ENCODE data around the gene PTPRT.

Gene PTPRT

DNA sequence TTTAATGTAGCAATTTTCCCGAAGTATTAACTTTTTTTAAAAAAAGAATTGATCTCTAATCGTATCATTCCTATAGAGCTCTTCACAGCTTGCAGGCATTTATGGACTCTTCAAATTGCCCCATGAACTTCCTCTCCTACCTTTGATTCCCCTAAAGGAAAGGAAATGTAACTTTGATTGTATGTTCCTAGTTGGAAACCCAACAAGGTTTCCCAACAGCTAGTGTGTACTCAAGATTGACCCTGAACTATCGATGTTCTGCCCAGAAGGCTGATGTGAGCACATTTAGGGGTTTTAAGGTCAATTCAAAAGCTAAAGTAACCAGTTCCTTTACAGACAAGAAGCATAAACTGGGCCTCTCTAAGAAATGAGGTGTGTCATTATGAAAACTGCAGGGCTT, 491.7 kb downstream of the PTPRT start:
- DNase-seq: no peak

DNA sequence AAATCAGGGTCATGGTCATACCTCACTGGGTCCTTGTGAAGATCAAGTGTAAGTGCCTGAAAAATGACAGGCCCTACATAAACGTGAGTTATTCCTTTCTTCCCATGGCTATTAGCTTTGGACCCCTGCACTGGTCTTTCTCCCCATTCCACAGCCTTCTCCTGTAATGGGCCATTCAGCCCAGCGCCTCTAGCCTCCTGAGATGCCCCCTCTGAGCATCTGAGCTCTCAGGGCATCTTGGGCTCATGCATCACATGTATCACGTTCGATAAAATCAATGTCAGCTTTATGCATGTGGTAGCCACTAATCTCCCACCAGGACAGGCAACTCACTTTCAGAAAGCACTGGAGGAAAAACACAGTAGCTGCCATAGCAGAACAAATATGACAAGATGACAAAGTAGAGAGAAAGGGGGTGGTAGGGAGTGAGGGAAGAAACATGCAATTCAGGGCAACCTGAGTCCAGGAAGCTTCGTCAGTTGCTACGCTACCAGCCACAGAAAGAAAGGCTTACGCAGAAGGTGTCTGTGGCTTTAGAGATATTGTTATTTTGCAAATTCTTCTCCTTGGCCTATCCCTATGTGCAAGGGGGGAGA, 498.8 kb downstream of the PTPRT start:
- no peak for DNase-seq

DNA sequence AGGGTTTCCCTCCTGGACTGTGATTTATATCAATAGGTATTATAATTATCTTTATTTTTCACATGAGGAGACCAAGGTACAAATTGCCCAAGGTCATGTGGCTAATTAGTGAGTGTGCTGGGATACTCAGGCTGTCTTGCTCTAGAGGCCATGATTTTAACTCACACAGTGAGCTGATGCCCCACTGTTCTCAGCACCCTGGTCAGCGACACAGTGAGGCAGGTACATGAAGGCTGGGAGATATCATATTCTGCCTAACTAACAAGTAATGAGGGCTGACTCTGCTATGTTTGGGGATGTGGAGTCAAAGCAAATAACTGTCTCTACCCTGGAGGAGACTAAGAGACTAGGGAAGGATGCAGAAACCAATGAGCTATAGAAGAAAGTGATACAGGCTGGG, 501.1 kb downstream of the PTPRT start:
- DNase-seq: no peak

DNA sequence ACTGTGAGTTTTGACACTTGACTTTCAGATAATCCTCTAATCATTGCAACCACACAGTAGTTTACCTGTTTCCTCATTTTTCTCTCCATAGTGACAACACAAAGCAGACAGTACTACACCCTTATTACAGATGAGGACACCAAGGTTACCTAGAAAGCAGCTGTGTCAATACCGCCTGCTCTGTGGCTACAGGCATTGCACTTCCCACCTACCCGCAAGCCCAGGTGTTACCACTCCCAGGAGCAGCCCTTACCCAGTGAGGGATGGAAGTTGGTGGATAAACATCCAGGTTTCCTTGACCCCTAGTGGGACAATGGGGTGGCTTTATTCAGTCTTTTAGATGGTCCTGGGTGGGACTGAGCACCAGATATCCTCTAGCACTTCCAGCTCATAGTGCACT, 503.6 kb downstream of the PTPRT start:
- DNase-seq: no peak

DNA sequence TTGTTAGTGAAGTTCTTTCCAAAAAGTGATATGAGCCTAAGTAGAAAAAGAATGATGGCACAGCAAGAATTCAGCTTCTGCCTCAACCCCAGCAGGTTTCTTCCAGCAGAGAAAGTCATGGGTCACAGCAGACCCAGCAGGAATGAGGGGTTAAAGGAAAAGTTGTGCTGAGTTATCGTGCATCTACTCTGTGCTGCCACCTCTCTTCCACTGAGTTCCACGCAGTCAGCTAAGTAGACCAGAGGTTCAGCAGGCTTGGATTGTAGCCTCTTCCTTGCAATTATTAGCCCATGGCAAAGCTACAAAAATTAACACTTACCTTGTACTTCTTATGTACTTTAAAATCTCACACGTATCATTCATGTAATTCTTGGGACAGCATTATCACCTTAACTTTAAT, 510.8 kb downstream of the PTPRT start:
- no peak for DNase-seq

DNA sequence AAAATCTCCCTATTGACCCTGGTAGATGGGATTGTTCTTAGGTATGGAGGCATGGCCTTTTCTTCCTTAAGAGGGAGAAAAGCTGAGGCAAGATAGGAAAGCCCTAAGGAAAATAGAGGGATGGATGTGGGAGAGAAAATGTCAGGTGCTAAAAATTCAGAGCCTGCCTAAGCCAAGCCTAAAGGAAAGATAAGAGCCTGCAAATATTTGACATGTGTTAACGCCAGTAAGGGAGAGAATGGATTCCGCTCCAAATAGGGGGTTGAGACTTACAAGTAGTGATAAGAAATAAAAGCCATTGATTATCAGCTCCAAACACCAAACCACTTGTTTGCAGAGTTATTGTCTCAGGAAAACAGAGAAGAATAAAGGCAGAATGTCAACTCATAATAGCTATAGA, 533.6 kb downstream of the PTPRT start:
- DNase-seq: no peak

DNA sequence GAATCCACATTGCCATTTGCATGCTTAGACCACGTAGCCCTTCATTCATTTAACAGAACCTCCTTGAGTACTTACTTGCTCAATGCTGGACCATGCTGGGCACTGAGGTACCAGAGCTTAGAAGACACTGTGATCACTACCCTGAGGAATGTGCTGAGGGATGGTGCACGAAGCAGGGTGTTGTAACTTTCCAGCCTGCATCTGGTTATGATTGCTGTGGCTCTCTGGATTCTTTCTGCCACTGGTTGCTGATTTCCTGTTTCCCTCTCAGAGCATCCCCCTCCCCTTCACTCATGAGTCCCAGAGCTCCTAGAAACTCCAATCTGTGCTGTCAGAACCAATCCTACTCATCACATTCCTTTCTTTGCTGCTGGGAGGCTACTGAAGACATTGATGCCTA, 537.4 kb downstream of the PTPRT start:
- no peak for DNase-seq

DNA sequence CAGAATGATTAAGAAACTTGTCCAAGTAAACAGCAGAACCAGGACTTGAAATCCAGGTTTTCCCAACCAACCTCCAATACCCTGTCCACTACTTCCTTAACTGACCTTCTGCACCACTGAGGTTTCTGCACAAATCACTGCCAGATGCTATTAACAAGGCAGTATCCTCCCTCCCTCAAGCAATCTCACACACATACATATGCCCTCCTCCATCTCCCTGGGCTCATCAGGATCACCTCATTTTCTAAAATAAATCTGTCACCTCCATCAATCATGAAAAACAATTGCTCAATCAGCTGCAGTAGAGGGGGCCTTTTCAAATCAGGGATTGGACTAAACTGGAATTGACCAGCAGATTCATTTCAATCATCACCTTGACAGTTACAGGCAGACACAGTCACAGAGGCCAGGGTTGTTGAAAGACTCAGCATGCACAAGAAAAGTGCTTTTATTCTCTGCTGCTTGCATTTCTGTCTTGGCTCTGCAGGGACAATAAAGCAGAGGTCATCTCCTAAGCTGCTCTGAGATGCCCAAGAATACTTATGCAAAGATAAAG, 539.4 kb downstream of the PTPRT start:
- no peak for DNase-seq

DNA sequence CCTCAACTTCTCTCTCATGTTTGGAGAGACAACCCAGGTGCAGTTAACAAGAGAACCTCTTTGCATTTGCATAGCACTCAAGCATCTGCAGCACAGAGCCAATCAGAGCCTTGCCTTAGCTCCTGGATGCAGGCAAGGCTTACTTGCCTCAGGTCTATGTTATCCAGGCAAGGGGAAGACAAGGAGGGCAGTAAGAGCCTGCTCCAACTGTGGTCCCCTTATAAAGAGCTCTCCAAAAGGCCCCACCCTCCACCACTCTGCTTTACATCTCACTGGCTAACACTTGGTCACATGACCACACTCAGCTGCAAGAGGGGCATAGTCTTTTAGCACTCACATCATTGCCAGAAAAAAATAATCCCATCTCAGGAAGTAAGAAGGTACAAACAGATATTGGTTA, 540.0 kb downstream of the PTPRT start:
- DNase-seq: no peak

DNA sequence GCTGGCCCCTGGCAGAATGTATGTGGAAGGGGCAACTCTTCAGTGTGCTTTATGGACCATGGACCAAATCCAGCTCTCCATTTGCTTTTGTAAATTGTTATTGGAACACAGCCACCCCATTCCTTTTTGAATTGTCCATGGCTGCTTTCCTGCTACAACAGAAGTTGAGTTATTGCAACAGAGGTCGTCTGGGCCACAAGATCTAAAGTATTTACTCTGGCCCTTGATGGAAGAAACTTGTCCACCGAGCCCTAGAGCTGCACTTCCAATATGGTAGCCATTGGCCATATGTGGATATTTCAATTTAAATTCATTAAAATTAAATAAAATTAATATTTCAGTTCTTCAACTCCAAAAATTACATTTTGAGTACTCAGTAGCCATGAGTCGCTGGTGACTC, 543.5 kb downstream of the PTPRT start:
- no peak for DNase-seq

DNA sequence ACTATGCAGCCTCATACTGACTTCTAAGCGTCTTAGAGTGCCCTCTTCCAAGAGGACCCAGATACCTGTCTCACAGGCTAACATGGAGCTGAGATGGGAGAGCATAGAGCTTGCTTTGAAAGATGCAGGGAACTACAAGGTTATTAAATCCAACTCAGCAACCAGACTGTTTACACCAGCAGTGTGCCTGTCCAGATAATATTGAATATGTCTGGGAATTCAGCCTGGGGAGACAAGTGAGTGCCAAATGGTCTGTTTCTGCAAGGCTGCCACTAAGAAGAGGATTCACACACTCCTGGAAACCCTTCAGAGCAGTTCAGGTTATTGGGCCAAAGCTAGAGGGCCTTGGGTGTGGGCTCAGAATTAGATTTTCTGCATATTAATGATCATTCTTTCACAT, 547.8 kb downstream of the PTPRT start:
- DNase-seq: no peak

DNA sequence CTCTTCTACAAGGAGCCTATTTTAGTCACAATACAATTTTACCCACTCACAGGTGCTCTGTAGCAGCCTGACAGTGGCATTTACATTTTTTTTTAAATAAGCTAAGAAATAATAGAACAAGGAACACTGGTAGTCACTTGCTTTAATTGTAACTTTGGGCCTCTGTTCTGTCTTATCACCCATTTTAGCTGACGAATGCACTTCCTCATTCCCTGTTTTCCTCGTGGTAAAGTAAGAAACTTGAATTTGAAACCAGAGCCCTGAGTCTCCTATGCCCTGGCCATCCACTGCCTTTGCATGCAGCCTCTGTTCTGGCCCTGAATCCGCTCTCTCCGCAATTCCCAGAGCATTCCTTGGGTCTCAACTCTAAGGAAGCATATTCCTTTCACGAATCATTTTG, 550.6 kb downstream of the PTPRT start:
- DNase-seq: no peak

DNA sequence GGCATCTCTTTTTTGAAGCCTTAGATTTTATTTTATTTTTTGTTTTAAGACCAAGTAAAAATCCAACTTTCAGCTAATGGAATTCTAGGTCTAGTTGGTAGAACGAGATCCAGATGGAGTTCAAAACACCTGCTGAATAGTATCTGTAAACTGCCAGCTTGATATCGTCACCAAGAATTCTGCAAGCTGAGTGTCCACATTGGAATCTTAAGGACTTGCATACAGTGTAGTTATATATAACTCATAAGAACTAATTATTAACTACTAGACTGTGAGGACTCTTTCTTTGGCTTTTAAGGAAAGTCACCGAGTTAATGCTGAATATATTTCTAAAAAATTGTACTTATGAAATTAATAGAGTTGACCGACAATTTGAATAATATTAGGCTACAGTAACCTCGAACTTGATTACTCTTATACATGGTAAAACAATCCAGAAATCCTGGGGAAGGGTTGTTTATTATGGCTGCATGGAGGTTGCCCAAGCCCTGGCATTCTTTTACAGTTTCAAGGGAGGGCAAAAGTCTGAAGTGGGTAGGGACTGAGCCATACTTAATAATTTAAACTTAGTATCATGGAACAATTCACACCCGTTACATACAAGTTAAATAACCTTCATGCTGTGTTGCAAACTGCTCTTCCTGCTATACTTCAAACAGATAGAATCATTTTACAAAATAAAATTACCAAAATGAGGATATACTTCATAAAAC, 553.9 kb downstream of the PTPRT start:
- no peak for DNase-seq

DNA sequence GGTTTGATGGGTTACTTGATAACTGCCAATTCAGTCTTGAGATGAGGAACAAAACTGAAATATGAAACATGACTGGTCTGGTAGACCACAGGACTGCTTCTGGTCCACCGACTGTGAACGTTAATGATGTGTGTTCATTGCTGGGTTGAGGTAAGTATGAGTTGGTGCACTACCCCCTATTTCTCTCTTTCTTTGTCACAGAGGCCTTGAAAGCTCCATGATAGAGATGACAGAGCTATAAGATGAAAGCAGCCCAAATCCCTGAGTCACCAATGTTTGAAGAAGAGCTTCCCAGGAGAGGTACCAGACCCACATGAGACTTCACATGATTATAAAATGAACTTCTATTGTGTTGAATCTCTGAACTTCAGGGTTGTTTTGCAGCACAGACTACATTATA, 555.5 kb downstream of the PTPRT start:
- no peak for DNase-seq

DNA sequence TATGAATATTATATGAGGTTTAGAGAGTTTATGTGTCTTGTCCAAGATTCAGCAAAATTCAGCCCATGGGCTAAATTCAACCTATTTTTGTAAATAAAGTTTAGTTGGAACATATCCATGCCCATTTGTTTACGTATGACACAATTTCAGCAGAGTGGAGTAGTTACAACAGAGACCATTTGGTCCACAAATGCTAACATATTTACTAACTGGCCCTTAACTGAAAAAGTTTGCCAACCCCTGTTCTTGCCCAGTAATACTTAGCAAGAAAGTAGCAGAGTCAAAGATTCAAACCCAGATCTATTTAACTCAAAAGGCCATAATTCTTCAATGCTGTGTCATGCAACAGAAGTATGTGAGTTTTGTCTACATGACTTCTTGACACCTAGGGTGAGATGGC, 561.0 kb downstream of the PTPRT start:
- DNase-seq: no peak

DNA sequence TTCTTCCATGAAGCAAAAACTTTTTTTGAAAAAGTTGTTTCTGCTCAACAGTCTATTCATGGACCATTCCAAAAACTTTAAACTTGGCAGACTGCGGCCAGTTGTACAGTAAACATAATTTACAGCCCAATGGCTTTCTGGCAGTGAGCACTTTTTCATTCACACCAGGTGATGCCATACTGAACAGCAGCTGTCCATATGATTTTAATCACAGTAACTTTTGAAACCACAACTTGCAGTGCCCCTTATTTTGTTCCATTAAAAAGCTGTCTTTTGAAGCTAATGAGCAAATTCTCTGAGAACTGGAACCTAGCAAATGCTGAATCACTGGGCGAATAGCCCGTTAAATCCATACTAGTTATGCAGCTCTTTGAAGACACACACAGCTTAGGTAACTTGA, 576.6 kb downstream of the PTPRT start:
- DNase-seq: no peak

DNA sequence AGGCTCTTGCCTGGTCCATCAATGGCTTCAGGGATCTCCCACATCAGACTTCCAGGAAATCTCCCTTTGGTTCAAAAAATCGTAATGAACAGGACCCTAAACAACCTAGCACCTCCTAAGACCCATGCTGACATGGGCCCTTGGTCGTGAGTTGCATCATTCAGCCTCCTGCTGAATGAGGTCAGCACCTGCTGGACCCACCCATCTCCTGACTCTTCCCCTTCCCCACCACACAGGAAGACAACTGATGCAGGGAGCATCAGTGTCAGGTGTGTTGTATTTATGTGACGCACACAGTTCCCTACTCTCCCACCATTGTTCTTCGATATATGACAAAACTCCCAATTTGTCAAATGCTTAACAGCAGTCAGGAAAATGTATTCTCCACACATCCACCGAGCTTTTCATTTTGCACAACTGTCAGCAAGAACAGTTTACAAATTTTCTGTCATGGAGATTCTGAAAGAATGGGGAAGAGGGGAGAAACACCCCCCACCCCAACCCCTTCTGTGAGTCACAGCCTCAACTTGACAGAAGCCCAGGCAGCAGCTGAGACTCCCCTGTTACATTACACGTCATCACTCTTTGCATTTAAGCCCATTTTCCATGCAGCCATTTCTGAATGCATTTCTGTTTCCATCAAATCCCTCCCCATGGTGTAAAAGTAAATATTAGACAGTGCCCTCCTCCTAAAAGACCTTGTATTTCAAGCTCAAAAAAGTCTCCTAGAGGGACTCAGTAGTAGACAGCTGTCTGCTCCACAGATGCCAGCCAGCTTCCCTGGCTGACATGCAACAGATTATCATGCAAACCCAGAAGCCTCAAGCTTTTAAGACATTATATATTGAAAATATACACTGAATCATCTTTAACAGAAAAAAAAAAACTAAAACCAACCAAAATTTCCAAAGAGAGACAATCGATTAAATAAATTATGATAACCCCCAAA, 577.5 kb downstream of the PTPRT start:
- DNase-seq: no peak

DNA sequence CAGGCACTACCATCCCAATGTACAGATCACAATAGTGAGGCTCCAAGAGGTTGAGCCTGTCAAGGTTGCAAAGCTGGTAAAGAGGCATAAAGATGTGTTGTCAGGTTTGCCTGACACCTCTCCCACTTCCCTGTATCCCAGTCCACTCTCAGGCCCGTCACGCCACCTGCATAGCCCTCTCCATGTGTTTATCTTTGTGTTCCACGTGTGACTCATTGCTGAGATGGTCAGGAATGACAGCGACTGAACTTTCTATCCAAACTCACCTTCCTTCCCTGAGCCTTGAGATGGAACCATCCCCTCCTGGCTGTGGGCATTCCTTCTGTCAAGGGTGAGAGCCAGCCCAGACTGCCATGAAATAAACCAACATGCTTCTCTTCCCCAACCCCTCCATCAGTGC, 578.3 kb downstream of the PTPRT start:
- no peak for DNase-seq

DNA sequence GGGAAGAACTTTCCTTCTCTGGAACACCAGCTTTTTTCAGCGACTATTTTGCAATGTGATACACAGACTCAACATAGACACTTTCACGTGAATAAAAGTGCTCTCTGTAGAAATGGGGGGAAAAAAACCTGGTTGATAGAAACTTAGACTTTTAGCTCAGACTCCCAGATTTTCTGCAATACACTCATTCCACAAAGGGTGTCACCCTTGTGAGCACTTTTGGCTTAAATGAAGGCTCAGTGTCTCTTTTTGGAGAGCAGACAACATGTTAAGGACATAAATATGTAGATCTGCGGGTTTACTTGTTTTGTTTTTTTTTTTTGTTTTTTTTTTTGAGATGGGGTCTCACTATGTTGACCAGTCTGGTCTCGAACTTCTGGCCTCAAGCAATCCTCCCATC, 579.6 kb downstream of the PTPRT start:
- no peak for DNase-seq

DNA sequence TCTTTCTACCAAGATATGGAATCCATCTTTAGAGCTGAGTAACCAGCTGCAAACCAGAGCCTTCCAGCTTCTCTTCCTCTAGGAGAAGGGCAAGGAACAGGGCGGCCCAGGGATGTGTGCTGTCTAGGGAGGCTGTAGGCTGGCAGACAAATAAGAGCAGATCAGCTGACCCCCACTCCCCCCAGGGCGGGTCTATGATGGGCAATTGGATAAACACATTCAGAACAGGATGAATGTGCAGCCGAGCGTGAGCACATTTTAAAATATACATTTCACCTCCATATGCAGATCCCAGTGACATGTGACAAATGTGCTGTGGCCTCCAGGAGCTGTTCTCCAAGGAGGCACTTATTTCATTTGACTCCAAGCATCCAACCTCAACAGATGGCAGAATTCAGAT, 580.1 kb downstream of the PTPRT start:
- no peak for DNase-seq

DNA sequence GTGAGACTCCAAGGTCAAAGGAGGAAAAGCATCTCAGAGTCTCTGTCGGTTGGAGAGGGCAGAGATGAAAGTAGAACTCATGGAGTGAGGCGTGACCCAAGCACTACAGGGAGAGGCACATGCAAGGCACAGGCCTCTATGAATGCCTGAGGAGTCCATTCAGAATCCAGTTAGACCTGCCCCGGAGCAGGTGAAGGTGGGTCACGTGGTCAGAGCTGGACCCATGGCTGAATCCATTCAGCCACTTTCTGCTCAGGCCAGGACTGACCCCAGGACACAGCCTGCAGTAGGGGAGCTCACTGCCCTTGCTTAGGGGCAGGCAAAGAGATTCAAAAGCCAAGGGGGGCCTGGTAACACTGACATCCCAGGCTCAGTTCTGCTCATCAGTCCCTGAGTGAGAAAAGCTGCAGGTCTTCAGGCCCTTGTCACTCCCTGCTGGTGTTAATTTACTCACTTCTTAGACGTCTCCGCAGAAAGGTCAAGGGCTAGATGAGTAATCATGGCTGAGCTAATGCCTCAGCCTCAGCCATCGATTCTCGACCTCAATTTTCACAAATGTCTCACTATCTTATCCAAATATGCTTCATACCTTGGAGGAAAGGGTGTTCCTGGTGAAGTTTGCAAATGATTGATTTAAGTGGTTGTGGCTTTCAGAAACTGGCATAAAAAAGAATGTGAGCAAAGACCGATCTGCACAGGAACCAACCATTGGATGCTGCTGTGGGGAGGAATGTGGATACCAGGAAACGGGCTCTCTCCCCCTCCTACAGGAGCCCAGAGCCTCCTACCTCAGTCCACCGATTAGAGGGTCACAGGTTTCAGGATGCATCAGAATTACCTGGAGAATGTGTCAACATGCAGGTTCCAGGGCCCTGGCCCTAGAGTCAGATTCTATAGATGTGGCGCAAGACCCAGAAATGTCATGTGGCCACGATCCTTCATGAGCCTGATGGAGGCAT, 584.4 kb downstream of the PTPRT start:
- no peak for DNase-seq

DNA sequence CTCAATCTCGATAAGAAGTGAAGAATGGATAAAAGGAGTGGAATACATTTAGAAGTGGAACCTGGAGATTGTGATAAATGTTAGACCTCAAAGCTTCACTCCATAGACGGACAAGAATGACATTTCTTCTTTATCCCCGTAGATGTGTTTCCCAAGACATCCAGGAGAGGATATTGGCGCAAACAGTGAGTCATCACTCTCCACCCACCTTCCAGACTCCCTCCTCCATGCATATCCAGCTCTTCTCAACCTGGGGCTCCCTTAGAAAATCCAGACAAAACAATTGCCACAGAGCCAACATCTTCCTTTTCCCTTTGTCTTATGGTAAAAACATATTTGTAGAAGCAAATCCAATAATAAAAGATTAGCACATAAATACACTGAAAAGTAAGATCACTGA, 586.1 kb downstream of the PTPRT start:
- DNase-seq: no peak

DNA sequence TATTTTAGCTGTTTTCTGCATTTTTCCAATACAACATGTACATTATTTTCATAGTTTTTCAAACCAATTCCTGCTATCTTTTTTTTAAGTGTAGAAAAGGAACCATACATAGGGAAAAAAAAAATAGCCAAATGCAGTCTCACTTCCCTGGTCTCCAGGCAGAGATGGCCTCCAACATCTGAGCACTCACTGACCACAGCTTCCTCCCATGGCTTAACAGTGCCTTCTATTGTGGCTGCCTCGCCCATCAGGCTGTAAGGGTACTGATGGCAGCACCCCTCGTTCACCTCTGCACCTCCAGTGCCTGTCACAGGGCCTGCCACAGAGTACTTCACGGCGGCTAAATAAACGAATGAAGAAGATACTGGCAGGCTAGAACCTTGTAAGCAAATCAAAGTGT, 591.1 kb downstream of the PTPRT start:
- no peak for DNase-seq

All from activated CD8-positive, alpha-beta memory T cell treated with anti-CD3 and anti-CD28 coated beads for 24 hours (primary cell).